GM21447 (cell line): ENCODE results near the gene KCNAB1.

ENCODE experiments used
- ATAC-seq: cut with Tn5 transposase; IDR thresholded peaks from one replicate; pipeline ENCODE4 v1.9.1; 2021; ENCODE audit not compliant: unreplicated experiment

KCNAB1 gene

GRCh38 chr3:156483002-156483401, 362.6 kb downstream of the KCNAB1 start:
- ATAC-seq, result no peak

- peak; percentile 75 for ATAC-seq
These were observed 363.0 kb downstream of the KCNAB1 start for GRCh38 chr3:156483426-156483825.

GRCh38 chr3:156483961-156484787, 363.8 kb downstream of the KCNAB1 start:
- peak; percentile 83 for ATAC-seq

DNA sequence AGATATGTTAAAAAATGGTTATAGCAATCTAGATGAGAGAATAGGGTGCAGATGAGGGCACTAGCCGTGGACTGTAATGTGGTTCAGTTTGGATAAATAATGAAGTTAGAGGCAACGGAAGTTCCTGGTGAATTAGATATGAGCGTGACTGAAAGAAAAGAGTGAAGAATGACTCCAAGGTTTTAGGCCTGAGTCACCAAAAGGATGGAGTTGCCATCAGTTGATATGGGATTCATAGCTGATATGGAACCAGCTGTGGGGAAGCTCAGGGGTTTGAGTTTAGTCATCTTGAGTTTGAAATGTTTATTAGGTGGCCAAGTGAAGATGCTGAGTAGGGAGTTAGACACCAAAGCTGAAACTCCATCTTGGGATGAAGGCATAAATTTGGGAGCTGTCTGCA, 368.4 kb downstream of the KCNAB1 start:
- ATAC-seq, result no peak

DNA sequence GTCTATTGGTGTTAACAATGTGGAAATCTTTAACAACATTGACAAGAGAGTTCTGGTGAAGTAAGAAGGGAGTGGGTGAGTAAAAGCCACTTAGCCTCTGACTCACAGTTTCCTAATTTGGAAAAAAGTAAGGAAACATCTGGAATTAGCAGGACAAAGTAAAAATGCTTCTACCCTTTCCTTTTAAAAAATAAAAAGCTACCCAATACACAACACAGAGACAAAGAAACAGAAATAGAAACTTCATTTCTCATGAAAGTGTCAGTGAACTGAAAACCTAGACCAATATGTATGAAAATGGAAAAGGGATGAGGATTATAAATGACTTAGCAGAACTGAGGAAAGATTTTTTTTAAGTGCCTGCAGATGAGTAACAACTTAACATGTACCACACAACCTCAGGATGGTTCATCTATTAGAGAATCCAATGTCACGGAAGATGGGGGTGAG, 369.1 kb downstream of the KCNAB1 start:
- peak; percentile 49 for ATAC-seq

GRCh38 chr3:156491192-156491591, 370.8 kb downstream of the KCNAB1 start:
- no peak for ATAC-seq

- ATAC-seq, result no peak
These were observed 372.5 kb downstream of the KCNAB1 start for GRCh38 chr3:156492801-156493261.

DNA sequence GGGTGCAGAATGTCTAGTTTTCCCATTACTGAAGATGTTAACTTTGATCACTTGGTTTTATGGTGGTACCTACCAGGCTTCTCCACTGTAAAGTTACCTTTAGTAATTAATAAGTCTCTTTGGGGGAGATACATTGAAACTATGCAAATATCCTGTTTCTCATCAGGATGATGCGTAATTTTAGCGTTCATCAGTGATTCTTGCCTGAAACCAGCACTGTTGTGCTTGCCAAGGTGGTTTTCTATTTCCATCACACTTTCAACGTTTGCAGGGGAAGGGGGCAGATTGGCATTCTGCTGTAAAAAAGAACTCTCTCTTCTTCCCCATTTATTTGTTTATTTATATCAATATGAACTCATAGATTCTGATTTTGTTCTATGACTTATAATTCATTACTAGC, 373.5 kb downstream of the KCNAB1 start:
- no peak for ATAC-seq

DNA sequence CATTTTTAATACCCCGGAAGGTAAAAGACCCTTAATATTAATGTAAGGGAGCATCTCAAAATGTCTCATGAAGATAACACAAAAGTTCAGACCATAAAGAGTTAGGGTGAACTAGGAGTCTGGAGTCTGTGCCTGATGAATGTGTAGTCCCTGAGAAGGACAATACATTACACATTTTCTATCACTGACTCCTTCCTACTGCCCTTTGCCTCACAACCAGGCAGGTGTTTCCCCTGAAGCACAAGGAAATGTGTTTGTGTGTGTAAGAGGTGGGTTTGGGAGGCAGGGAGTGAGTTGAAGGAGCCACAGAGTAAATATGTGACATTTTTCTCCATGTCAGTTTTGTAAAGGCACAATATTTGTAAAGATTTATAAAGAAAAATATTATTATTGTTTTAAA, 375.4 kb downstream of the KCNAB1 start:
- ATAC-seq, result no peak

- no peak for ATAC-seq
These were observed 376.9 kb downstream of the KCNAB1 start for GRCh38 chr3:156497326-156497725.

DNA sequence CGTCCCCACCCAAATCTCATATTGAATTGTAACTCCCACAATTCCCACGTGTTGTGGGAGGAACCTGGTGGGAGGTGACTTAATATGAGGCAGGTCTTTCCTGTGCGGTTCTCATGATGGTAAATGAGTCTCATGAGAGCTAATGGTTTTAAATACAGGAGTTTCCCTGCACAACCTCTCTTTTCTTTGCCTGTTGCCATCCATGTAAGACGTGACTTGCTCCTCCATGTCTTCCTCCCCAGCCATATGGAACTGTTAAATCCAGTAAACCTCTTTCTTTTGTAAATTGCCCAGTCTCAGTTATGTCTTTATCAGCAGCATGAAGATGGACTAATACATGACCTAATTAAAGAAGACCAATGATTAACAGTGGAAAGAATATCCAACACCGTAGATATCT, 377.9 kb downstream of the KCNAB1 start:
- no peak for ATAC-seq

DNA sequence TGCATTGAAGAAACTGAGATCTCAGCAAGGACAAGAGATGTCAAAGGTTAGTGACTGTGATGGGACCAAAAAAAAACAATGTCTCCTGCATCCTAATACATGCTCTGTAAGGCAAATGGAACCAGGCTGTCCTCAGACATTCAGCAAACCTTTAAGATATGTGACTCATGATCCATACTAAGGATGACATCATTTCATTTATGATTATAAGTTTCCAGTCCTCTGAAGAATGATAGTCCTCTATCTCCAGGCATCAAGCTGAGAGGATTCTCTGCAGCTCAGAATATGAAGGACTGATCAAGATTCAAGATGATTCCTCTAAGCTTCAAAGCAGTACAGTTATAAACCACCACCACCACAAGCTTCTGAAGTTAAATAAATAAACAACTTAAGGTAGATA, 386.9 kb downstream of the KCNAB1 start:
- no peak for ATAC-seq

DNA sequence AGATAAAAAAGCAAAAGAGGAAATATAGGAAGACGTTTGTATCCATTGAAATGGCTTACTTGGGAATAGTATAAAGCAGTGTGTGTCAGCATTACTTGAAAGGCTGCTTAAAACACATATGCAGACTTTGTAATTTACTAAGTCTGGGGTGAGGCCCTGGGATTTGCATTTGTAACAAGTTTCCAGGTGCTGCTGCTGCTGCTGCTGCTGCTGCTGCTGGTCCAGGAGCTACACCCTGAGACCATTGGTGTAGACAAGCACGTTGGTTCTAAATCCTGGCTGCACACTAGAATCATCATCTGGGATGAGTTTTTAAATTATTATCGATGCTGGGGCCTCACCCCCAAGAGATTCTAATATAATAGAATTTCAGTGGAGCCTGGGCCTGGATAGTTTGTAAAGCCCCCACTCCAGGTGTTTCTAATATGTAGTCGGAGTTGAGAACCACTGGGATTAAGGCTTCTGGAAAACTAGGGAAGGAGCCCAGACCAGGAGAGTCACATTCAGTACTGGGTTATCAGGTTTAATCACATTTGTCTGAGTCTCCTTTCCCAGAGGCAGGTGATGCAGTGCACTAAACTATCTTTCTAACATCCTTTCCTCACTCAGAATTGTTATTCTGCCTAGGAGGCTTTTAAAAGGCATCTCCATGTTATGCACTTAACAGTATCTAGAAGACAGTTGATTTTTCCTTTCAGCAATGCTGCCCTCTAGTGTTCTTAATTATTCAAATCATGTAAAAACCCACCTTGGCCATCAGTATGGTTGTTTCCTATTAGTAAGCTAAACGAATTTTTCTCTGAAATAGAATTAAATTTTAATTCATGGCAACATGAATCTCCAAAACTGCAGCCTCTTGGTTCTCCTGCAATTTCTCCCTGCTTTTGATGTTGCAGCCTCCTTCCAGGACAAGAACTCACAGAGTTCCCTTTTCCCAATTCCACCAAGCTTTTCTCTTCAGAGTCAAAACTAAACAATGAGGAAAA, 389.1 kb downstream of the KCNAB1 start:
- peak; percentile 71 for ATAC-seq

GRCh38 chr3:156511987-156512677, 391.8 kb downstream of the KCNAB1 start:
- no peak for ATAC-seq

DNA sequence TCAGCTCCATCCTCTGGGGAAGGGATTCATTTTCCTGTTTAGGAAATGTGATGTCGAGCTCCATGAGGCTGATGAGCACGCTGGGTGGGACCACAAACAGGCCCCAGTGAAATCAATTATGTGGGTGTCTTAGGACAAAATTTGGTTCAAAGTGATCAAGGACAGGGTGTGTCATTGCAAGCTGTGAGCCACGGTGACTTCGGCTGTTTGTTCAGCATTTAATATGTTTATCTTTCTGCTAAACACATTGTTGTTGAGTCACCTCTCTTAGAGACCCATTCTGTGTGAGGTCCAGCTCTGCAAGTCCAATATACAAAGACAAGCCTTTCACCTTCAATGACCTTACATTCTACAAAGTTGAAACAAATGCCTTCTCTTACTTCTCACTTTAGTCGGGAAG, 393.2 kb downstream of the KCNAB1 start:
- no peak for ATAC-seq

DNA sequence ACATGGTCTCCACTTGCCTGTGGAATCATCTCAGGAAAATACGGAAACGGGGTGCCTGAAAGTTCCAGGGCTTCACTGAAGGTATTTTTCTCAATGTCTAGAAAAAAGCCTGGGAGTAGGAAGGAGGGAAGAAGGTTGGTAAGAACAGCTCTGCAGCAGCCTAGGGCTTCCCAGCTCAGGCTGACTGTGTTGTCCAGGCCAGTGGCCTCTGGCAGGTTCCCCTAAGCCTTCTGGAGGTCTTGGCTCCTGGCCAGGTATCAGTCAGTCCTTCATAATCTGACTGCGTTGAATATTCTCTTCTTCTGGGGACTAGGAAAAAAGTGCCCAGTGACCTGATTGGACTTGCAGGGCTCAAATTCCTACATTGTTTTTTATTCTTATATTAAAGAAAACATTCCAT, 395.9 kb downstream of the KCNAB1 start:
- no peak for ATAC-seq

DNA sequence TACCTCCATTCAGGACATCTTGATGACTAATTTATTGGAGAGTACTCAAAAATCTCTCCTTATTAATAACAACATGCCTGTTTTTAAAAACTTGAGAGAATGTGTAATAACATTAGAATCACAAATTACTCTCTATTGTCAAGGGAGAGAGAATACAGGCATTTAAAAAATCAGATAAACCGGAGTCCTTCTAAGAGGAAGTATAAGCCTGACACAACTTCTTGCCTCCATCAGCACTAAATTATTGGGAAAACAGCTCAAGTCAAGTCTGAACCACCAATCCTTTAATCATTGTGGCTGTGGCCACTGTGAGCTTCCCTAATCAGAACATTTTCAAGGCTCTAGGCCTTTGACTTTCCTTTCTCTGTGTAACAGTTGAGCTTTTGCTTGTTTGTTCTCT, 396.6 kb downstream of the KCNAB1 start:
- ATAC-seq, result no peak

DNA sequence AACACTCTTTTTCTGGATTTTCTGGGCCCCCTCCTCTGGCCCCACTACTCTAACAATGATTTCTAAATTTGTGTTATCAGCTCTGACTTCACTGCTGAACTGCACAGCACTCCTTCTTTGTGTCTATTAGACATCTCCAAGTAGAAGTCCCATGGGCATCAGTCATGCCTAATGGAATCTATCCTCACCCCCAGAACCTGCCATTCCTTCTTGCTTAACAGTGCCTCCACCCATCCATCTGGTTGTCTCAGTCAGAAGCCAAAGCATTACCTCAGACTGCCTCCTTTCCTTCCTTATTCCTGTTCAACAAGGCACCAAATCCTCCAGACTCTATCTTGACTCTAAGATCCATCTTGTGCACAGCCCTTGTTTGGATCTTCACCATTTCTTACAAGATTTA, 398.3 kb downstream of the KCNAB1 start:
- ATAC-seq, result no peak

DNA sequence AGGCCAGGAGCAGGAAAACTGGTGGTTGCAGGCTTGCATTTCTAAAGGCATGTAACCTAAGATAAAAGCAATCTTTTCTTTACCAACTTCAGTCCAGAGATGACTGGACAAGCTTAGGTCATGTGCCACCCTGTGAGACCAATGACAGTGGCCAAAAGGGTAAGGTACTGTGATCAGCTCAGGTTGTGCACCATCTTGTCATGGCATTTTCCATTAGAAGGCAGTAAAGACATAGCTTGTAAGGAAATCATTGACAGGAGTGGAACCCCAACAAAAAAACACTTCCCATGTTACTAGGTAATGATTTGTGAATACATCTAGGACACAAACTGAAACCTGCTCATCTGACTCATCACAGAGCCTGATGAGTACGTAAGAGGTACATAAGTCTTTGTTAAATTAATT, 399.4 kb downstream of the KCNAB1 start:
- ATAC-seq, result peak; percentile 82

DNA sequence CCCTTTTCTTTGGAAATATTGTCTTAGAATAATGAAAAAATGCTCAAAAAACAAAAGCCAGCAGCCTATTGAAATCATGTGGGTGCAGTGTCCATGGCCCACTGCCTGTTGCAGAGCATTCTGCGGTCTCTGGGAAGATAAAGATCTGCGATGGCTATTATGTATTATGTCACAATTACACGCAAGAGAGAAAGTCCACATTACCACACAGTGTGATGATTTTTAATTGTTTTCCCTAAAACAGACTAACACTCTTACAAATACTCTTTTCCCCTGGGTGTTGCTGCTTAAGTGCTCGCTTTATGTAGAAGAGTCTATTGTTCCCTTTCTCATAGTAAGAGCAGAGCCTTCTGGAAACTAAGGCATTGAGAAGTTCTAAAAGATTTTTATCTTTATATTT, 402.3 kb downstream of the KCNAB1 start:
- no peak for ATAC-seq

- ATAC-seq, result no peak
These were observed 405.4 kb downstream of the KCNAB1 start for GRCh38 chr3:156525808-156526207.
